Calu3 (cell line): ENCODE measurements around the gene HECA. TPM values are rescaled to one million over a fixed set of nuclear protein-coding genes. Genes with fewer than 3 reads are reported as not detected.
"Not testable (repeated sequence)": the region's sequence is repeated elsewhere in the genome, so short reads cannot be mapped to it uniquely, and the experiment has no call there.

Source experiments
- BruUV-seq: library from RNA; stranded (reverse); fragments of 400-500 nt; replicated peaks from 2 replicates; lab custom pipeline; 2021; lab: Mats Ljungman, UMichigan
- CTCF ChIA-PET: fragments of 300-600 bp; sonication (Branson Sonifier 250); formaldehyde crosslinking; loops from one replicate; lab custom pipeline; 2022; ENCODE audit warnings: antibody characterized with exemption; lab: Charles Lee
- DNase-seq: peaks from one replicate; pipeline ENCODE4 v3.0.0; 2022
- H3K27ac Mint-ChIP-seq: one replicate; pipeline ENCODE4 v1.8.0; 2022; ENCODE audit warnings: mixed read lengths; ENCODE audit not compliant: unreplicated experiment
- H3K27me3 Mint-ChIP-seq: one replicate; pipeline ENCODE4 v1.8.0; 2022; ENCODE audit warnings: mixed read lengths; ENCODE audit not compliant: unreplicated experiment
- H3K36me3 Mint-ChIP-seq: one replicate; pipeline ENCODE4 v1.8.0; 2022; ENCODE audit warnings: mild to moderate bottlenecking, moderate library complexity, mixed read lengths; ENCODE audit not compliant: insufficient read depth, unreplicated experiment
- H3K4me1 Mint-ChIP-seq: one replicate; pipeline ENCODE4 v1.8.0; 2022; ENCODE audit warnings: mild to moderate bottlenecking, low read depth, mixed read lengths; ENCODE audit not compliant: unreplicated experiment
- H3K4me3 Mint-ChIP-seq: one replicate; pipeline ENCODE4 v1.8.0; 2022; ENCODE audit warnings: mild to moderate bottlenecking, low read depth, moderate library complexity, mixed read lengths; ENCODE audit not compliant: unreplicated experiment
- H3K9me3 Mint-ChIP-seq: one replicate; pipeline ENCODE4 v1.8.0; 2022; ENCODE audit warnings: low read depth, mixed read lengths; ENCODE audit not compliant: unreplicated experiment
- intact Hi-C: fragments of 100-400 bp; cut with micrococcal nuclease; formaldehyde crosslinking; loops from one replicate; pipeline ENCODE4 v1.10.0; 2022; ENCODE audit not compliant: unreplicated experiment
- total RNA-seq: library from RNA; stranded (reverse); gene quantifications from 2 replicates; pipeline ENCODE4 v1.2.3, GENCODE V29; 2022
- TF ChIP-seq, protein P1 (sequence below): fragments of 200-600 bp; IDR thresholded peaks from one replicate; pipeline ENCODE4 v1.8.0; 2022; ENCODE audit warnings: antibody characterized with exemption; ENCODE audit not compliant: unreplicated experiment

The HECA gene
- total RNA-seq, 1 experiment from 2014 or later = 7.1 TPM

DNA sequence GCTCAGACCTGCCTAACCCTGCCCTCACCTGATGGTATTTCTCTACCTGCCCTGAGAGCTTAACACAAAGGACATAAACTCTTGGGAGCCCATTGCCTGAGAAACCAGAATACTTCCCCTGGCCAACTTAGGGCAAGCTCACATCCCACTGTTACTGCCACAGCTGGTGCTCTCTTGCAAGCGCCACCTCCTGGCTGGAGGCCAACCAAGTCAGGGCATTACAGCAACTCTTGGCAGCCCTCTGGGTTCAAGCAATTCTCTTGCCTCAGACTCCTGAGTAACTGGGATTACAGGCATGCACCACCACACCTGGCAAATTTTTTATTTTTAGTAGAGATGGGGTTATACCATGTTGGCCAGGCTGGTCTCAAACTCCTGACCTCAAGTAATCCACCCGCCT is 70.1 kb downstream of the HECA start:
- no peaks in the 10 kb centered on the region for H3K27me3 Mint-ChIP-seq
- H3K36me3 Mint-ChIP-seq = no peaks in the 10 kb centered on the region
- H3K4me3 Mint-ChIP-seq = no peak overlapping the region
- no TSS peak for BruUV-seq
- TF ChIP-seq, protein P1, sequence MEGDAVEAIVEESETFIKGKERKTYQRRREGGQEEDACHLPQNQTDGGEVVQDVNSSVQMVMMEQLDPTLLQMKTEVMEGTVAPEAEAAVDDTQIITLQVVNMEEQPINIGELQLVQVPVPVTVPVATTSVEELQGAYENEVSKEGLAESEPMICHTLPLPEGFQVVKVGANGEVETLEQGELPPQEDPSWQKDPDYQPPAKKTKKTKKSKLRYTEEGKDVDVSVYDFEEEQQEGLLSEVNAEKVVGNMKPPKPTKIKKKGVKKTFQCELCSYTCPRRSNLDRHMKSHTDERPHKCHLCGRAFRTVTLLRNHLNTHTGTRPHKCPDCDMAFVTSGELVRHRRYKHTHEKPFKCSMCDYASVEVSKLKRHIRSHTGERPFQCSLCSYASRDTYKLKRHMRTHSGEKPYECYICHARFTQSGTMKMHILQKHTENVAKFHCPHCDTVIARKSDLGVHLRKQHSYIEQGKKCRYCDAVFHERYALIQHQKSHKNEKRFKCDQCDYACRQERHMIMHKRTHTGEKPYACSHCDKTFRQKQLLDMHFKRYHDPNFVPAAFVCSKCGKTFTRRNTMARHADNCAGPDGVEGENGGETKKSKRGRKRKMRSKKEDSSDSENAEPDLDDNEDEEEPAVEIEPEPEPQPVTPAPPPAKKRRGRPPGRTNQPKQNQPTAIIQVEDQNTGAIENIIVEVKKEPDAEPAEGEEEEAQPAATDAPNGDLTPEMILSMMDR = no peak
- intact Hi-C loops = no loop called here
- H3K9me3 Mint-ChIP-seq = peaks cover 7% of the 10 kb centered on the region
- no peak for DNase-seq
- CTCF ChIA-PET = no interaction called here
- no peaks in the 10 kb centered on the region for H3K4me1 Mint-ChIP-seq
- H3K27ac Mint-ChIP-seq = no peak overlapping the region

DNA sequence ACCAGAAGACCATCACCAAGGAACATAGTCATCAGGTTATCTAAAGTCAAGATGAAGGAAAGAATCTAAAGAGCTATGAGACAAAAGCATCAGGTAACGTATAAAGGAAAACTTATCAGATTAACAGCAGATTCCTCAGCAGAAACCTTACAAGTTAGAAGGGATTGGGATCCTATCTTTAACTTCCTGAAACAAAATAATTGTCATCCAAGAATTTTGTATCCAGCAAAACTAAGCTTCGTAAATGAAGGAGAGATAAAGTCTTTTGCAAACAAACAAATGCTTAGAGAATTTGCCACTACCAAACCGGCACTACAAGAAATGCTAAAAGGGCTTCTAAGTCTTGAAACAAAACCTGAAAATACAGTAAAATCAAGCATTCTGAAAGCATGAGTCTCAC is 71.0 kb downstream of the HECA start:
- Mint-ChIP-seq H3K27ac (no peak overlapping the region), H3K36me3 (no peaks in the 10 kb centered on the region), H3K4me3 (no peak overlapping the region), H3K9me3 (peaks cover 7% of the 10 kb centered on the region), H3K27me3 (no peaks in the 10 kb centered on the region), H3K4me1 (no peaks in the 10 kb centered on the region)
- intact Hi-C loops = no loop called here
- DNase-seq = no peak
- CTCF ChIA-PET = no interaction called here
- TF ChIP-seq, protein P1 = no peak
- BruUV-seq = no TSS peak

DNA sequence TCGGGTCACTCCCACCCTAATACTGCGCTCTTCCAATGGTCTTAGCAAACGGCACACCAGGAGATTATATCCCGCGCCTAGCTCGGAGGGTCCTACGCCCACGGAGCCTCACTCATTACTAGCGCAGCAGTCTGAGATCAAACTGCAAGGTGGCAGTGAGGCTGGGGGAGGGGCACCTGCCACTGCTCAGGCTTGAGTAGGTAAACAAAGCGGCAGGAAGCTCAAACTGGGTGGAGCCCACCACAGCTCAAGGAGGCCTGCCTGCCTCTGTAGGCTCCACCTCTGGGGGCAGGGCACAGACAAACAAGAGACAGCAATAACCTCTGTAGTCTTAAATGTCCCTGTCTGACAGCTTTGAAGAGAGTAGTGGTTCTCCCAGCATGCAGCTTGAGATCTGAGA is 75.9 kb downstream of the HECA start:
- H3K27me3 Mint-ChIP-seq, intact Hi-C loops, H3K4me1 Mint-ChIP-seq, H3K4me3 Mint-ChIP-seq, H3K9me3 Mint-ChIP-seq, DNase-seq, H3K36me3 Mint-ChIP-seq, H3K27ac Mint-ChIP-seq, BruUV-seq, CTCF ChIA-PET: not testable (repeated sequence)

DNA sequence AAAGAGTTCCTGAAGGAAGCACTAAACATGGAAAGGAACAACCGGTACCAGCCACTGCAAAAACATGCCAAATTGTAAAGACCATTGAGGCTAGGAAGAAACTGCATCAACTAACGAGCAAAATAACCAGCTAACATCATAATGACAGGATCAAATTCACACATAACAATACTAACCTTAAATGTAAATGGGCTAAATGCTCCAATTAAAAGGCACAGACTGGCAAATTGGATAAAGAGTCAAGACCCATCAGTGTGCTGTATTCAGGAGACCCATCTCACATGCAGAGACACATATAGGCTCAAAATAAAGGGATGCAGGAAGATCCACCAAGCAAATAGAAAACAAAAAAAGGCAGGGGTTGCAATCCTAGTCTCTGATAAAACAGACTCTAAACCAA is 77.6 kb downstream of the HECA start:
- H3K9me3 Mint-ChIP-seq, CTCF ChIA-PET, H3K27ac Mint-ChIP-seq, DNase-seq, H3K4me1 Mint-ChIP-seq, H3K36me3 Mint-ChIP-seq, intact Hi-C loops, H3K4me3 Mint-ChIP-seq, BruUV-seq, H3K27me3 Mint-ChIP-seq: not testable (repeated sequence)

DNA sequence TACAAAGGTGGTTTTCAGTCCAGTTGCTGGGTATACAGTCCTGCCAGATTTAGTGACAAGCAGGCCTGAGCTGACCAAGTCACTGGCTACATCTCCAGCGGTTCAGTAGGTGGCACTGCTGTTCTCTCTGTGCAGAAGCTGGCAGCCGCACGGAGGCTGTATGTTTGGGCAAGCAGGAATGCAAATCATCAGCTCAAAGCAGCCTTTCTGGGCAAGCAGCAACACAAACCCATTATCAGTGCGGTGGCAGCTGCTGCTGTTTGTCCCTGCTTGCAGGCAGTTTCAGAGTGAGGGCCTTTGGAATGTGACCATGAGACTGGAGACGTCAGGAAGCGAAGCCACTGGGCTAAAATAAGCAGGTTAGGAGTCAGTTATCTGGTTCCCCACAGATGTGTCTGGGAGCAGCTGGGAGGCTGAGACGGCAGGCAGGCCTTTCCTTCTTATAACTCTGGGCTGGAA is 84.4 kb downstream of the HECA start:
- CTCF ChIA-PET = interaction anchor here (0.6 to 1.3 kb wide), 6 partner anchors 121 to 155 kb away, joined by 3 to 46 read pairs (median 4); partner anchors contain the start of gene CITED2
- TF ChIP-seq, protein P1 = peak; percentile 40
- peak; percentile 56 for DNase-seq
- H3K36me3 Mint-ChIP-seq = no peaks in the 10 kb centered on the region
- no peak overlapping the region for H3K27ac Mint-ChIP-seq
- no peaks in the 10 kb centered on the region for H3K27me3 Mint-ChIP-seq
- no peak overlapping the region for H3K4me3 Mint-ChIP-seq
- BruUV-seq = no TSS peak
- intact Hi-C loops = loop anchor here (1.0 kb wide), 1 partner anchor 145 kb away; no protein-coding TSS in a partner anchor
- peaks cover 8% of the 10 kb centered on the region for H3K4me1 Mint-ChIP-seq
- H3K9me3 Mint-ChIP-seq = no peaks in the 10 kb centered on the region
